Left colon (tissue), 2 donors: ENCODE measurements around the gene AGPAT3. TPM values are rescaled to one million over a fixed set of nuclear protein-coding genes. Genes with fewer than 3 reads are reported as not detected.
A peak's percentile ranks its signal among the peaks of the same experiment; 100 is the strongest.

Experiments used
- ATAC-seq: fragments of 200-7000 bp; cut with Tn5 transposase; one replicate; pipeline ENCODE4 v1.9.1; 2020; ENCODE audit warnings: mild to moderate bottlenecking, moderate library complexity
- DNase-seq, 2 donors: peaks; one replicate each; pipeline ENCODE4 v3.0.0-alpha.2; 2020
- intact Hi-C, 2 donors: fragments of 100-400 bp; cut with DNase I in 1 of 2; cut with micrococcal nuclease in 1 of 2; formaldehyde crosslinking; loops; one replicate each; pipeline versions ENCODE4 v1.11.2 to v1.14.0; 2022; cut with DNase I, micrococcal nuclease
- total RNA-seq, 2 donors: library from RNA; stranded (reverse); fragmentation: NEBNext Ultra II Directional; extraction: Animal tissue kit (Norgen Biotek cat#: 25700); gene quantifications; one replicate each; pipeline ENCODE4 v1.2.1, GENCODE V29; 2021
- donor health status: DM: no; HTN: no; CAD: no.
- donor health status: DM: yes; HTN: yes; CAD: no.

Gene AGPAT3
- total RNA-seq, 2 donors from 2014 or later, result 97.5 to 105 TPM

GRCh38 chr21:43927591-43928221 is 62.7 kb downstream of the AGPAT3 start:
- DNase-seq (no peak), ATAC-seq (no peak)
- intact Hi-C loops, result no loop called here

DNA sequence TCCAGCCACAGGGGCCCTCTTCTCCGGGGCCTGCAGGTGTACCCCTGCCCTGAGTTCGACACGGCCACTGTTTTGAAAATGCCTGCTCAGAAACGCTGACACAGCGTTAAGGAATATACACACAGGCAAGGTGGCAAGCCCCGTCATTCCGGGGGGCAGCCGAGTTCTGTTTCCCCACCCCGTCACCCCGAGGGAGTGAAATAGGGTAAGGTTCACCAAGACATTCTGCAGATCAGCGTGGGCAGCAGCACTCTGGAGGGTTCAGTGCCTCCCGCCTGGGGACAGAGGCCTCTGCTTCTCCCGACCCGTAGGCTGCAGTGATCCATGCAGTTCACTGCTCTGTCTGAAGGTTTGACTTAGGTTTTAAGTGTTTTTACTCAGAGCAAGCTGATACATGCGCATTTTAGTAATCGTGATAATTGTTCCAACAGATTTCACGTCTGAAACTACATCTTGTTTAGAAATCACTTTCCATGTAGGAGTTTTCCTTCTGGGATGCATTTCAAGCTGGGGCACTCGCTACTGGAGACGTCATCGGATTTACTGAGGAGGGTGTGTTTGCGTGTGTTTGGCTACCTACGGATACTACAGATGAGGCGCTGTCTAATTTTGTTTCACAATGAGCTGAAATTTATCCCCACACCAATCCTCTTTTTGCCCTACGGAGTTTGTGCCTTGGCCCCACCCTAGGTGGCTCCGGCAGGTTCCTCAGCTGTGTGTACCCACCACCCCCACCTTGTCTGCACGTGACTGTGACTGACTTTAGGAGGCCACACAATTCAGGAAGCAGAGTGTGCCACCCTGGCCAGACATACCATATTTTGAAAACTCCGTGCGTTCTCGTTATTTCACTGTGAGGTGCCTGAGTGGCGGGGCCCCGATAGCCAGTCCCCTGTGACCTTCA is 63.5 kb downstream of the AGPAT3 start:
- DNase-seq (no peak), ATAC-seq (peak; percentile 48)
- intact Hi-C loops, result no loop called here

- ATAC-seq, result peak; percentile 20
- no peak for DNase-seq
- intact Hi-C loops, result no loop called here
Observed at GRCh38 chr21:43929217-43929971, 64.4 kb downstream of the AGPAT3 start.

GRCh38 chr21:43930074-43930847 is 65.2 kb downstream of the AGPAT3 start:
- DNase-seq (no peak), ATAC-seq (no peak)
- intact Hi-C loops, result no loop called here

GRCh38 chr21:43930848-43931375 is 65.9 kb downstream of the AGPAT3 start:
- ATAC-seq (no peak), DNase-seq (no peak)
- intact Hi-C loops, result no loop called here

GRCh38 chr21:43931489-43931888 is 66.5 kb downstream of the AGPAT3 start:
- DNase-seq (no peak), ATAC-seq (no peak)
- intact Hi-C loops, result no loop called here

GRCh38 chr21:43932005-43932404 is 67.0 kb downstream of the AGPAT3 start:
- no peak for ATAC-seq
- no peak for DNase-seq
- intact Hi-C loops, result no loop called here

GRCh38 chr21:43933199-43933598 is 68.2 kb downstream of the AGPAT3 start:
- no peak for DNase-seq
- no peak for ATAC-seq
- intact Hi-C loops, result no loop called here

GRCh38 chr21:43933680-43934079 is 68.7 kb downstream of the AGPAT3 start:
- intact Hi-C loops, result no loop called here
- DNase-seq (no peak), ATAC-seq (no peak)

- DNase-seq (no peak), ATAC-seq (no peak)
- intact Hi-C loops, result no loop called here
Observed at GRCh38 chr21:43934116-43934515, 69.1 kb downstream of the AGPAT3 start.

DNA sequence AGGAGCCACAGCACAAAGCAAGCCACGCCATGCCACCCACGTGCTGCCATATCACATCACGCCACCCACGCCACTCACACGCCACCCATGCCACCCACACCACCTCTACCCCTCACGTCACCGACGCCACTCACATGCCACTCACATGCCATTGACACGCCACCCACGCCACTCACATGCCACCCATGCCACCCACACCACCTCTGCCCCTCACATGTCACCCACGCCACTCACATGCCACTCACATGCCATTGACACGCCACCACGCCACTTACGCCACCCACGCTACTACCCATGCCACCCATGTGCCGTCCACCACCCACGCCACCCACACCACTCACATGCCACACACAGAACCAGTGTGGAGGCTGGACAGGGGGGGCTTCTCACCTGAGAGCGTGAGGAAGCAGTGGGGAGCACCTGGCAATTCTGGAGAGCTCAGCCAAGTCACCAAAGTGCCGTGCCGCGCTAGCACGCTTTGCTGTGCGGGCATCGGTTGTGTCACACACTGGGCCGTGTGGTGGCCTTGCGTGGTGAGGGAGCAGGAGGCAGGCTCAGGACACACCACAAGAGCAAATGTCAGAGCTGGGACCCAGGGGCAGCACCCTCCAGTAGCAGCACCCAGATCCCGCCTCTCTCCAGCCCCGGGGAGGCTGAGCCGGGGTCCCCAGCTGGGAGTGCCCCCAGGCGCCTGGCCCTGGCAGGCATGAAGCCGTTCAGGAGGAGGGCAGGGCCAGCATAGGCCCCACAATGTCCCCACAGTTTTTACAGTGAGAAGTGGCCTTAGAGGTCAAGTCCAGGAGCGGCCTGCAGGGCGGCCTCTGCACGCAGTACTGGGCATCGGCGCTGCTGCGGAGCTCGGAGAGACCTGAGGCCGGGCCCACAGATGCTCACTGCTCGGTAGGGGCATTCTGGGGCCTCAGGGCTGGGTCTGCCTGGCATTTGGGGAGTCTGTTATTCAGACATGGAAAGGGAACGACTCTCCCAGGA is 70.0 kb downstream of the AGPAT3 start:
- DNase-seq (no peak), ATAC-seq (no peak)
- intact Hi-C loops, result no loop called here

DNA sequence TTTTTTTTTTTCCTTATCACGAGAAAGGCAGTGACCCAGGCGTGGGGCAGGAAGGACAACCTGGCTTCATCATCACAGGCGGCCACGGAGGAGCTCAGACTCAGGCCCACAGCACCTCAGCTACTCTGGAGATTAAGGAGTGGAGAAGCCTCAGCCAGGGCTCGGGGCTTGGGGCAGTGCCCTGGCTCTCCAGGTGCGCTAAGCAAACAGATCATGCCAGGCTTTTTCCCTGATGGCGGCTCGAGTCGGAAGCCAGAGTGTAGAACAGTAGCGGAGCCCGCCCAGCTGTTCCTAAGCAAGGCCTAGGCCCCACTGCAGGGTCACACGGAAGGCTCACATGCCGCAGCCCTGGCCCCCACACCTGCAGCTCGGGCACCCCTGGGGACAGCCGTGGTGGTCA is 70.7 kb downstream of the AGPAT3 start:
- no peak for ATAC-seq
- intact Hi-C loops, result no loop called here
- no peak for DNase-seq

GRCh38 chr21:43936247-43936967 is 71.4 kb downstream of the AGPAT3 start:
- ATAC-seq (no peak), DNase-seq (no peak)
- intact Hi-C loops, result no loop called here

DNA sequence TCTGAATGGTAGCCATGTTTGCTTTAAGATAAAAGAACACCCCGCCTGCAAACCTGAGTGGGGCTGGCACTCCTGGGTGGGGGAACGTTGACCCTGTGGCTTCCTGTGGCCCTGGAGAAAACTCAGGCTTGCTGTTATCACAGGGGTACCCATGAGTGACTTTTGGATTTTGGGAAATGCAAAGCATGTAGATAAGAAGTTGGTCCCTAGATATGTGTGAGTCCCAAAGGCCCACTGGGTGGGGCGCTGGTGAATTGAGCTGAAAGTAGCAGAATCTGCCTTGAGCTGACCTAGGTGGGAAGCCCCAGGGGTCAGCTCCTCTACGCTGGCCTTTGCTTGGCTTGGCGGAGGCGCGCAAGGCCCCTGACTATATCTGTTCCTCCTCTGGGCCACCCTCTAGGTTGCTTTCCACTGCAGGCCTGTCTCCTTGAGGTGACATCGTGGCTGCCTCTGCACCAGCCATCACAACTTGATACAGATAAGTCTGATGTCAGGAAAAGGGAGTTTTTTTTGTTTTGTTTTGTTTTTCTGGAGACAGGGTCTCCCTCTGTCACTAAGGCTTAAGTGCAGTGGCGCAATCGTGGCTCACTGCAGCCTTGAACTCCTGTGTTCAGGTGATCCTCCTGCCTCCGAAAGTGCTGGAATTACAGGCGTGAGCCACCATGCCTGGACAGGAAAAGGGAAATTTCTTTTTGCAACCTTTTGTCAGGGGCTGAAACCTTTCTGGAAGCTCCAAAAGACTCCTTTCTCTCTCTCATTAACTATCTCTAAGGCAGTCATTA is 72.2 kb downstream of the AGPAT3 start:
- no peak for ATAC-seq
- intact Hi-C loops, result no loop called here
- DNase-seq, result no peak

- no peak for DNase-seq
- ATAC-seq, result no peak
- intact Hi-C loops, result no loop called here
Observed at GRCh38 chr21:43937891-43938309, 72.9 kb downstream of the AGPAT3 start.

DNA sequence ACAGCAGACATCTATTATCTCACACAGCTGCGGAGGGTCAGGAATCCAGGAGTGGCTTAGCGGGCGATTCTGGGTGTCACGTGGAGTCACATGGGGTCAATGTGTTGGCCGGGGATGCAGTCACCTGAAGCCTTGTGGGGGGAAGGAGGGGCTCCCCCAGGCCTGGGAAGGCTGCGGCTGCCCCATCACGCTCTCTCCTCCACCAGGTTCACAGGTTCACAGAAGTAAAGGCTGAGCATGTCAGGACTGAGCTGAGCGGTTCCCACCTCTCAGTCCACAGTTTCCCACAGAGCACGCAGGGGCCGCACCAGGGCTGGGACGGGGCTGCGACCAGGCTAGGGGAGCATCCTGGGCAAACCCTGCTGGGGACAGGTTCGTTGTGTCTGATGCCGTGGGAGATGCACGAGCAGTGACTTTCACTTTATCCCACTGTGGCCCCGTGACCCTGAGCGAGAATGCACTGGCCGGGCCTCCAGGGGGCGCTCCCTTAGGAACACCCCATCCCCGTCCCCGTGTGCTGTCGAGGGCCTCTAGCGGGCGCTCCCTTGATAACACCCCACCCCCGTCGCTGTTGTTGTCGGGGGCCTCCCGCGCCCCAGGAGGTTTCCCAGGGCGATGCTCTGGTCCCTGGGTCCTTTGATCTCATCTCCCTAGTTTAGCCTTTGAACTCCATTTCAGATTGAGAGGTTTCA is 73.9 kb downstream of the AGPAT3 start:
- ATAC-seq (peak; percentile 90), DNase-seq (peak; percentile 75 to 90)
- intact Hi-C loops, result no loop called here
